HS-5 (cell line): Measurements from ENCODE around the gene DLD.
"Not testable (repeated sequence)": the region's sequence is repeated elsewhere in the genome, so short reads cannot be mapped to it uniquely, and the experiment has no call there.

ENCODE experiments used
- DNase-seq: peaks from one replicate; pipeline ENCODE4 v3.0.0-alpha.2; 2012; ENCODE audit warnings: low read depth

DLD gene

DNA sequence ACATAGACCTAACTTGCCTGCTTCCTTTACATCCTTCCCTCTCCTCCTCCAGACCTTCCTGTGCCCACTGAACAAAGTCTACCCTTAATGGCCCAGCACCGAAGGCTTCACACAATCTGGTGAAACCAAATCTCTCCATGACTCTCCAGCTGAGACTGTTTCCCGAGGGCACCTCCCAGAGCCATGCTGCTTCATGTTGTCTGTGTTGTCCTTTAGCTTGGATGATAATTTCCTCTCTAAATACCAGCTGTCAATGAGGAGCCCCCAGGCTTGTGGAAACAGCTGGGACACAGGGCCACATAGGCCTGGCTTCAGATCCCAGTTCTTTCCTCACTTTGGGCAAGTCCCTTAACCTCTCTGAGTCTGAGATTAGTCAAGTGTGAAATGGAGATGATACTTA lies 54.3 kb downstream of the DLD start:
- no peak for DNase-seq

- DNase-seq, result no peak
Measured at GRCh38 chr7:107946451-107946850, 55.5 kb downstream of the DLD start.

DNA sequence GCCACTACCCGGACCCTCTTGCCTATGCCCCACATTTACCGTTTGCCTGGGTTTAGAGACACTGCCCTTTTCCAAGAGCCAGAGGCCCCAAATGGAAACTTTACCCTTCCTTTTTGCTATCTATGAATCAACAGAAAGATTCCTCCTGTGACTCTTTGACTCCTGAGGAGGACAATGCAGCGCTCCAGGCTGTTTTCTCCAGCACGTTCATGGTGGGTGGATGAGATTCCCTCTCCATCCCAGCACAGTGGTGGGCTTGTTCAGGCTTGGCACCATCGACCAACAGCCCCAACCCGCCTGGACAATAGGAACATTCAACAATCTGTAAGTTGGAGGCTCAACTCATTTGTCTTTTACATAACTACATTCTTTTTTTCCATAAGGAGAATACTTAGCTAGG lies 55.9 kb downstream of the DLD start:
- no peak for DNase-seq

GRCh38 chr7:107948645-107949442 lies 57.9 kb downstream of the DLD start:
- peak; percentile 85 for DNase-seq

DNA sequence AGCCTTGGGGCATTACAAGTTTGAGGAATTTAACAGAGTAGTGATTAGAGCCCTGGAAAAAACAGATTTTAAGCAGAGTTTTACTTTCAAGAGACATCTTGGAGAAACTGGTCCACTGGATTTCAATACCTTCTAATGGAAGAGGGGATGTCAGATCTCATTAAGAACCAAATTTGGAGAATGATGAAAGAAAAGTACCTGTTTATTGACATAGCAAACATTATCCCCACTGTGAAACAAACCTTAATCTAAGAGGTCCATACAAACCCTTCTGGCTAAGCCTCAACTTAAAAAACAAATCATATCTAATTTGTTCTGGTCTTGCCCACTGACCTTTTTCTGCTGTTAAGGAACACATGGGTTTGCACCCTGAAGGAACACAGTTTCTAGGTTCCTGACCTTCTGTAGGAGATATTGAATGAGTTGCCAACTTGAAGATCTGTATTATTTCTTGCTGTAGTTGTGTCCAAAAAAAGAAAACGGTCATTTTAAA lies 58.5 kb downstream of the DLD start:
- DNase-seq, result no peak

- no peak for DNase-seq
Measured at GRCh38 chr7:107951172-107951787, 60.3 kb downstream of the DLD start.

DNA sequence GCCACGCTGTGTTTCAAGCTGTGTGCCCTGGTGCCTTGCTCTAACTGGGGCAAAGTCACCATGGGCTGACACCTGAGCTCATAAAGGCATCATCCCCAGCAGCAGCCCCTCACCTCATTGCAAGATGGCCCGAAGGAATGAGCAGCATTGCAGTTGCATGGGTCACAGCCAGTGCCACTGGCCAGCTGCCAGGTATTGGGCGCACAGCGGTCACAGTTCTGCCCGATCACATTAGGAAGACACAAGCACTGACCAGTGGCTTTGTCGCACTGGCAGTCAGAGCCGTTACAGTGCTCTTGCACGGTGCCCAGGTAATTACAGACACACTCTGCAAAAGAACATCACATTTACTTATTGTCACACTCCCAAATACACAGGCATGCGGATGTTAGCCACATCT lies 60.9 kb downstream of the DLD start:
- DNase-seq, result no peak

DNA sequence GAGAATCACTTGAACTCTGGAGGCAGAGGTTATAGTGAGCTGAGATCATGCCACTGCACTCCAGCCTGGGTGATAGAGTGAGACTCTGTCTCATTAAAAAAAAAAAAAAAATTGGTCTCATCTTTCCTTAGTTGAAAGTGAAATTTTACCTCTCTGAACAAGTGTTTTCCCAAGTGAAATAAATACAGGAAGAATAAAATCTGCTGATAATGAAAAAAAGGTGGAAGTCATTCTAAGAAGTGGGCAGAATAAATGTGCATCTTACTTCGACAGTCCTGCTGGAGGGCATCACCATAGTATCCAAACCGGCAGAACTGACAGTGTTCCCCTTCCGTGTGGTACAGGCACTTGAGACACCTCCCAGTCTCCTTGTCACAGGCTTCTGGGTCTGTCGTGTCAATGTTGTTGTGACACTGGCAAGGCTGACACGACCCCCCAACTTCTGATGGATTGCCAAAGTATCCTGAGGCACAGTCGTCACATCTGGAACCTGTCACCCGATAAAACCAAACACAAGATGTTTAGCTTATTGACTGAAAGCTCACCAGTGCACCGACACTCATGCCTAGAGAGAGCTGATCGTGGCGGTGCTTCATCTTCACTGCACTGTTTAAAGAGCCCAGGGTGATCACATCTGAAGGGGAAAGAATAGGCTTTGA lies 62.4 kb downstream of the DLD start:
- DNase-seq, result no peak

- DNase-seq, result no peak
Measured at GRCh38 chr7:107953924-107954303, 62.9 kb downstream of the DLD start.

DNA sequence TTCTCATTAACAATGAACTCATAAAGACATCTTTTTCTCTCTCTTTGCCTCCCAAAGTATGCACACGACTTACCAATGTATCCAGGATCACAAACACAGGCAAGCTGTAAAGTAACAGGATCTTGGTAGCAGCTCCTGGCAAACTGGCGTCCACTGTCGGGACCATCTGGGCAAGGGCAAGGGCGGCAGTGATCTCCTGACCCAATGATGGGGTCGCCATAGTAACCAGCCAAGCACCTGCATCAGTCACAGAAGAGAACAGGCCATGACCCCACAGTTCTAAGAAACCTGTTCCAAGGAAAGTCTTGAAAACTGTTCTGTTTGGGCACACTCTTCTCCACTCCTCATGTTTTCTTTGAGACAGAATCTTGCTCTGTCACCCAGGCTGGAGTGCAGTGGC lies 64.4 kb downstream of the DLD start:
- DNase-seq, result no peak

- not testable (repeated sequence) for DNase-seq
Measured at GRCh38 chr7:107956950-107957349, 66.0 kb downstream of the DLD start.

- DNase-seq, result no peak
Measured at GRCh38 chr7:107957436-107957835, 66.5 kb downstream of the DLD start.

GRCh38 chr7:107958764-107959526 lies 68.0 kb downstream of the DLD start:
- peak; percentile 33 for DNase-seq

DNA sequence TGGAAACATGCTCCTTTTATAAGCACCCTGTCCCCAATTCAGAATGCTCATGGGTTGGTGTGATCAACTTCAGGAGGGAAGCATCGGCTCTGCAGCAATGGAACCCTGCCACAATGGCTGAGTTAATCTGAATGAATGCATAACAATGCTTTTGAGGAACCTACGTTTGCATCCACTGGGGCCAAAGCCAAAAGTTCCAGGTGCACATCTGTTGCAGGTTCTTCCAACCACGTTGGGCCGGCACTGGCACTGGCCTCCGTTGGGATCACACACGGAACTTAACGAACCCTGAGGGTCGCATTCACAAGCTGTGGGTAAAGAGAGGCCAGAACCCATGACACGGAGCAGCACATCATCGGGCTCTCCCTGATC lies 68.5 kb downstream of the DLD start:
- no peak for DNase-seq

DNA sequence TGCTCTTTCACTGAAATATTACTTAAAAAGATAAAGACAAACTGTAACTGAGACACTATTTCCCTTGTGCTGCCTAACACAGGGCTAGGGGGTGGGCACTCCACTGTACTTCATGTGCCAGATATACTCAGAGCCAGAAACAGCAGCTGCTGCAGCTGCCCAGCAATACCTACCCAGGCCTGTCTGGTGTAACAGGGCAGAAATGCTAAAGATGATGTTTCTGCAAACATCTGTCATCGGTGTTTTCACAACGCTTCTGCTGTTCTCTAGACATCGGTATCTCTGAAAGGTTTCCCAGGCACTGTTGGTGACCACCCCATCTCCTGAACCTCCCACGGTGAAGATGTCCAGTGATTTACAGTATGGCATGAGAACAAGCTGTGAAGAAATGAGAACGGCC lies 69.3 kb downstream of the DLD start:
- DNase-seq, result no peak

DNA sequence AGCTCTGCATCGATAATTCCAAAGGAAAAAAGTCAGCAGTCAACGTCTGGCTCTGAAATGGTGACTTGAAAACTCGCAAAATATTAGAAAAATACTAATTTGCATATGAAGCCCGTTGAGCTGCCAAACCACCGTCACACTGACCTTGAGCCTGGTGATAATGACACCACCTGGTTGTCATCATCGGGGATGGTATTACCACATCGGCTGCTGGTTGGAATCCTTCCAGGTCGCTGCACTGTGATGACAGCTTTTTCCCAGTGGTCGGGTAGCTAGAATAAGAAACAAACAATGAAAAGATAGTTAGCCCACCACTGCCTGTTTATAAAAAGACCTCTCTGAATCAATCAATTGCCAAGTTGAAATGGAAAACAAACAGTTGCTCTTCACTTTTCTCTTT lies 70.4 kb downstream of the DLD start:
- DNase-seq, result no peak

- no peak for DNase-seq
Measured at GRCh38 chr7:107962817-107963216, 71.8 kb downstream of the DLD start.

DNA sequence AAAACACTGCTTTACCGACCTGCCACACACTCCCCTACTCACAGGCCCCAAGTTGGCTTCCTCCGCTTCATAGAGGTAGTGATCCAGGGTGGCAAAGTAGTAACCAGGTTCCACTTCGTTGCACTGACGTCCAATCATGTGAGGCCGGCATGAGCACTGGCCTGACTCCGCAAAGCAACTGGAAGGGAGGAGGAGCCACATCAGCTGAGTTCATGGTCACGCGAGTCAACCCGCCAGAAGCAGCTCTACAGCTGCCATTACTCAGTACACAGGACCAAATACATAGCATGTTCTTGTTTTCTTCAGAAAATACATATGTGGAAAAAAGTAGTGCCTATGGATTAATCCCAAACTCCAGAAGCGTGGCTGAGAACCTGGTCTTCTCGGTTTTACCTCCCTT lies 73.5 kb downstream of the DLD start:
- no peak for DNase-seq

DNA sequence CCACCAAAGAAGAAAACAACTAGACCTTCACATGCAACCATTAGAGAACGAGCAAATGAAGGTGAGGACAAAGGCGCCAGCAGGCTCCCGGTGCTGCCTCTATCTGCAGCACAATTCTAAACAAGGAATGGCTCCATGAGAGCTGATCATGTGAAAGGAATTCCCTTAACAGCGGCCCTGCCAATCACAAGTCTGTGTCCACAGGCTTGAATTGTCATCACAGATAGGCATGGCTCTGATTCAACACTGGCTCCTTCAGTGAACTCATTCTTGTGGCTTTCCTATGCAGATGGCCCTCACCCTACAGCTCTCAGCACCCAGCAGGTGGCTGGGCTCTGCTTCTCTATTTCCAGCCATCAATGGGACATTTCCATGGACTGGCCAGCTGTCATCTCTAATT lies 75.7 kb downstream of the DLD start:
- no peak for DNase-seq

DNA sequence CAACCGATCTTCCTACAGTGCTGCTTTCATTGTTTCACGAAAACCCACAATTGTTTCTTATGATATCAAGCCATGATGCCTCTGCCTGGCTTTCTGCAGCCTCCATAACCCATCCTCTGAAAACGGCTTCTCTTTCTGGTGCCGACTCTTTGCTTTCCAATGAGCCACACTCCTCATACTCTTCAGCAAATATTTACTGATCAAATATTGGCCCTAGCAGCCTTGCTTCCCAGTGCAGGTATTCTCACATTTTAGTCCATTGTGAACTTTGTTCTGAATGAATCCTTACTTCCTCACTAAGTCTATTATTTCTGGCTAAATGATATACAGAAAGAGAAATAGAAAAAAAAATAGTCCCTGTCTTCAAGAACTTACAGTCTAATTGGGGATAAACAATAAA lies 76.4 kb downstream of the DLD start:
- DNase-seq, result no peak

DNA sequence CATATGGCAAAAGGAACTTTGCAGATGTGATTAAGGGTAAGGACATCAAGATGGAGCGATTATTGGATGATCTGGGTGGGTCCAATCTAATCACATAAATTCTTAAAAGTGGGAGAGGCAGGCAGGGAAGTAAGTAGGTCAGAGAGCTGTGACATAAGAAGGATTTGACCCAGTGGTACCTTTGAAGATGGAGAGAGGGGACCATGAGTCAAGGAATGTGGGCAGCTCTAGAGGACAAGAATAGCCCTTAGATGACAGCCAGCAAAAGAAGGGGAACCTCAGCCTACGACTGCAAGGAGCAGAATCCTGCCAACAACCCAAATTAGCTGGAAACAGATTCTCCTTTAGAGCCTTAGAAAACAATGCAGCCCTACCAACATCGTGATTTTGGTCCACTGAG lies 77.5 kb downstream of the DLD start:
- DNase-seq, result no peak

DNA sequence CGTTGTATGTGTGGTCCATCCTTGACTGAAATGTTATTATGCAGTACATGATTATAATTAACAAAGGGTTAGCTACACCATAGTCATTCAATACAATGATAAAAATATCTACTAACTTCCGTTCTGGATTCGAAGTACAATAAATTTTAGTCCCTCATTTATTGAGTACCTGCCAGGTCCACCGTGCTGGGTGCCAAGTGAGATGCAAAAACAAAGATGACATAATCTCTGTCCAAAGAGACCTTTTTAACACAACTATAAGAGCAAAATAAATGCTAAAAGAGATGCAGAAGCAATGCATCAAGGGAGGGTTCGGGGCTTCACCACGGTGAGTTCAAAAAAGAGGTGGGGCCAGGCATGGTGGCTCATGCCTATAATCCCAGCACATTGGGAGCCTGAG lies 78.9 kb downstream of the DLD start:
- no peak for DNase-seq
